ENCODE measurements around the gene MB.

Gene MB

GRCh38 chr22:35593071-35593890 lies 23.8 kb downstream of the MB start:
- FAIRE-seq: no peak

- FAIRE-seq: no peak
Measured at GRCh38 chr22:35592418-35592967, 24.6 kb downstream of the MB start.

GRCh38 chr22:35591714-35592417 lies 25.3 kb downstream of the MB start:
- no peak for FAIRE-seq

GRCh38 chr22:35590634-35591295 lies 26.4 kb downstream of the MB start:
- no peak for FAIRE-seq

GRCh38 chr22:35589756-35590093 lies 27.4 kb downstream of the MB start:
- FAIRE-seq: no peak

GRCh38 chr22:35589071-35589755 lies 27.9 kb downstream of the MB start:
- no peak for FAIRE-seq

GRCh38 chr22:35587896-35588295 lies 29.2 kb downstream of the MB start:
- FAIRE-seq: no peak

GRCh38 chr22:35587447-35587870 lies 29.7 kb downstream of the MB start:
- no peak for FAIRE-seq

GRCh38 chr22:35586771-35587170 lies 30.4 kb downstream of the MB start:
- no peak for FAIRE-seq

GRCh38 chr22:35582861-35583670 lies 34.1 kb downstream of the MB start:
- no peak for FAIRE-seq

- no peak for FAIRE-seq
Measured at GRCh38 chr22:35582218-35582860, 34.8 kb downstream of the MB start.

GRCh38 chr22:35581023-35581413 lies 36.1 kb downstream of the MB start:
- no peak for FAIRE-seq

GRCh38 chr22:35580351-35581022 lies 36.6 kb downstream of the MB start:
- FAIRE-seq: no peak

- FAIRE-seq: no peak
Measured at GRCh38 chr22:35578836-35579575, 38.1 kb downstream of the MB start.

GRCh38 chr22:35577799-35578659 lies 39.1 kb downstream of the MB start:
- no peak for FAIRE-seq

GRCh38 chr22:35576671-35577070 lies 40.5 kb downstream of the MB start:
- FAIRE-seq: no peak

- no peak for FAIRE-seq
Measured at GRCh38 chr22:35575116-35575748, 41.9 kb downstream of the MB start.

- no peak for FAIRE-seq
Measured at GRCh38 chr22:35572556-35572955, 44.6 kb downstream of the MB start.

Measured in TTC549 (cell line).